Neuronal stem cell (in vitro differentiated cells): ENCODE measurements around the gene PCDHGA10.
A peak's percentile ranks its signal among the peaks of the same experiment; 100 is the strongest.

Experiments
- DNase-seq: peaks from one replicate; pipeline ENCODE4 v3.0.0-alpha.2; 2013; ENCODE audit warnings: low spot score
- H2AFZ ChIP-seq: one replicate; pipeline ENCODE4 v1.6.1; 2013; ENCODE audit warnings: mild to moderate bottlenecking, low read length, inconsistent platforms
- H2AK5ac ChIP-seq: 2 replicates; pipeline ENCODE4 v1.6.1; 2013; ENCODE audit warnings: low read depth, mild to moderate bottlenecking, inconsistent platforms, low read length, moderate library complexity, mixed read lengths
- H2BK120ac ChIP-seq: 2 replicates; pipeline ENCODE4 v1.6.1; 2013; ENCODE audit warnings: low read depth, mild to moderate bottlenecking, inconsistent platforms, low read length, moderate library complexity, mixed read lengths
- H2BK12ac ChIP-seq: one replicate; pipeline ENCODE4 v1.6.1; 2013; ENCODE audit warnings: low read length, inconsistent platforms
- H2BK15ac ChIP-seq: 2 replicates; pipeline ENCODE4 v1.6.1; 2013; ENCODE audit warnings: mild to moderate bottlenecking, low read length, inconsistent platforms, mixed read lengths
- H2BK5ac ChIP-seq: one replicate; pipeline ENCODE4 v1.6.1; 2013; ENCODE audit warnings: inconsistent platforms, mild to moderate bottlenecking, low read length, moderate library complexity
- H3K14ac ChIP-seq: one replicate; pipeline ENCODE4 v1.6.1; 2013; ENCODE audit warnings: low read length, inconsistent platforms
- H3K18ac ChIP-seq: 2 replicates; pipeline ENCODE4 v1.6.1; 2013; ENCODE audit warnings: low read length, inconsistent platforms
- H3K23ac ChIP-seq: 2 replicates; pipeline ENCODE4 v1.6.1; 2013; ENCODE audit warnings: low read depth, mild to moderate bottlenecking, mixed read lengths, low read length, inconsistent platforms; ENCODE audit not compliant: poor library complexity
- H3K27ac ChIP-seq: replicated peaks from 3 replicates; pipeline ENCODE4 v1.5.1; 2013; ENCODE audit warnings: low read length, inconsistent platforms
- H3K27me3 ChIP-seq, 3 experiments: 2 replicates each; pipeline ENCODE4 v1.6.1; 2013; ENCODE audit warnings: low read length in 3 of 3, mild to moderate bottlenecking in 2 of 3, inconsistent platforms in 1 of 3, low read depth in 1 of 3, mixed read lengths in 1 of 3, moderate library complexity in 1 of 3; ENCODE audit not compliant: control insufficient read depth in 3 of 3, insufficient read depth in 3 of 3
- H3K36me3 ChIP-seq, 2 donors: replicated peaks in 1 of 2; 2 replicates each; pipeline ENCODE4 v1.6.1; 2013; ENCODE audit warnings: low read length in 2 of 2; ENCODE audit not compliant: control insufficient read depth in 2 of 2, insufficient read depth in 2 of 2
- H3K4ac ChIP-seq: 2 replicates; pipeline ENCODE4 v1.6.1; 2013; ENCODE audit warnings: inconsistent platforms, mild to moderate bottlenecking, low read length, moderate library complexity
- H3K4me1 ChIP-seq, 2 donors: 1 replicate in 1 of 2; 2 replicates in 1 of 2; pipeline ENCODE4 v1.6.1; 2013; ENCODE audit warnings: low read length in 2 of 2, low read depth in 1 of 2; ENCODE audit not compliant: control insufficient read depth in 2 of 2, insufficient read depth in 1 of 2
- H3K4me2 ChIP-seq: one replicate; pipeline ENCODE4 v1.6.1; 2013; ENCODE audit warnings: mild to moderate bottlenecking, low read length, inconsistent platforms; ENCODE audit not compliant: insufficient read depth, poor library complexity, severe bottlenecking
- H3K4me3 ChIP-seq, 2 donors: 2 replicates each; pipeline ENCODE4 v1.5.1; 2013; ENCODE audit warnings: low read length in 2 of 2, mild to moderate bottlenecking in 2 of 2, inconsistent platforms in 1 of 2, moderate library complexity in 1 of 2
- H3K79me1 ChIP-seq: one replicate; pipeline ENCODE4 v1.6.1; 2013; ENCODE audit warnings: low read depth, mild to moderate bottlenecking, inconsistent platforms, low read length, moderate library complexity
- H3K9ac ChIP-seq: one replicate; pipeline ENCODE4 v1.6.1; 2013; ENCODE audit warnings: mild to moderate bottlenecking, low read depth, low read length, inconsistent platforms; ENCODE audit not compliant: poor library complexity
- H3K9me3 ChIP-seq, 2 donors: replicated peaks in 1 of 2; 2 replicates each; pipeline versions ENCODE3 to v1.6.1; 2013; ENCODE audit warnings: low read length in 2 of 2, mild to moderate bottlenecking in 2 of 2, inconsistent platforms in 1 of 2, low read depth in 1 of 2, mixed read lengths in 1 of 2, moderate library complexity in 1 of 2; ENCODE audit not compliant: control insufficient read depth in 2 of 2, insufficient read depth in 1 of 2
- H4K8ac ChIP-seq: one replicate; pipeline ENCODE4 v1.6.1; 2013; ENCODE audit warnings: low read depth, mild to moderate bottlenecking, inconsistent platforms, low read length, moderate library complexity
- H4K91ac ChIP-seq: one replicate; pipeline ENCODE4 v1.6.1; 2013; ENCODE audit warnings: low read length, low read depth, mild to moderate bottlenecking, inconsistent platforms; ENCODE audit not compliant: poor library complexity
- WGBS, 2 donors: extraction: QIAGEN DNeasy Blood & Tissue Kit; methylation state at CpG; one replicate each; pipeline ENCODE4 v1.1.7; 2013; ENCODE audit warnings: missing lambda C conversion rate in 2 of 2, mixed read lengths in 1 of 2; ENCODE audit not compliant: insufficient read length in 2 of 2, insufficient replicate concordance in 1 of 2; ENCODE audit errors: extremely low coverage in 2 of 2; 5-methylcytosine and 5-hydroxymethylcytosine counted together

Gene PCDHGA10

GRCh38 chr5:141421489-141421855 lies 8.7 kb downstream of the PCDHGA10 start:
- no peak overlapping the region for H2BK120ac ChIP-seq
- H3K4ac ChIP-seq, result no peak overlapping the region
- H3K79me1 ChIP-seq, result peaks cover 10% of the 10 kb centered on the region
- H3K9me3 ChIP-seq, result peaks cover 55 to 99% of the 10 kb centered on the region in 2 donors
- H2AK5ac ChIP-seq, result no peak overlapping the region
- no peak overlapping the region for H3K4me2 ChIP-seq
- H3K4me3 ChIP-seq, result no peak overlapping the region
- no peak overlapping the region for H3K23ac ChIP-seq
- H3K14ac ChIP-seq, result no peak overlapping the region
- no peaks in the 10 kb centered on the region for H3K27me3 ChIP-seq
- H3K18ac ChIP-seq, result no peak overlapping the region
- H2BK12ac ChIP-seq, result no peak overlapping the region
- H4K91ac ChIP-seq, result no peak overlapping the region
- no peak for DNase-seq
- H4K8ac ChIP-seq, result no peak overlapping the region
- H3K27ac ChIP-seq, result no peak overlapping the region
- H2AFZ ChIP-seq, result no peak overlapping the region
- no peaks in the 10 kb centered on the region for H3K4me1 ChIP-seq
- H3K9ac ChIP-seq, result no peak overlapping the region
- WGBS, 2 donors, result no CpG with 5 or more reads among the region's 13 CpGs
- H2BK5ac ChIP-seq, result no peak overlapping the region
- H2BK15ac ChIP-seq, result no peak overlapping the region
- H3K36me3 ChIP-seq, result peaks cover 41 to 76% of the 10 kb centered on the region in 2 donors

DNA sequence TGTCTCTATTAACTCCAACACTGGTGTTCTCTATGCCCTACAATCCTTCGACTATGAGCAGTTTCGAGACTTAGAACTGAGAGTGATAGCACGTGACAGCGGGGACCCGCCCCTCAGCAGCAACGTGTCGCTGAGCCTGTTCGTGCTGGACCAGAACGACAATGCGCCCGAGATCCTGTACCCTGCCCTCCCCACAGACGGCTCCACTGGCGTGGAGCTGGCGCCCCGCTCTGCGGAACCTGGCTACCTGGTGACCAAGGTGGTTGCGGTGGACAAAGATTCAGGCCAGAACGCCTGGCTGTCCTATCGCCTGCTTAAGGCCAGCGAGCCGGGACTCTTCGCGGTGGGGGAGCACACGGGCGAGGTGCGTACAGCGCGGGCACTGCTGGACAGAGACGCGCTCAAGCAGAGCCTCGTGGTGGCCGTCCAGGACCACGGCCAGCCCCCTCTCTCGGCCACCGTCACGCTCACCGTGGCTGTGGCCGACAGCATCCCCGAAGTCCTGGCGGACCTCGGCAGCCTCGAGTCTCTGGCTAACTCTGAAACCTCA lies 10.0 kb downstream of the PCDHGA10 start:
- no peak overlapping the region for H2AK5ac ChIP-seq
- peak overlapping the region; percentile 25 for H3K23ac ChIP-seq
- peak overlapping the region; percentile 16 for H2BK120ac ChIP-seq
- no peak overlapping the region for H2BK15ac ChIP-seq
- no peaks in the 10 kb centered on the region for H3K27me3 ChIP-seq
- no peak overlapping the region for H4K91ac ChIP-seq
- H3K18ac ChIP-seq, result no peak overlapping the region
- H3K79me1 ChIP-seq, result peaks cover 12% of the 10 kb centered on the region
- H2AFZ ChIP-seq, result no peak overlapping the region
- H3K27ac ChIP-seq, result no peak overlapping the region
- no peaks in the 10 kb centered on the region for H3K4me1 ChIP-seq
- WGBS, 2 donors, result no CpG with 5 or more reads among the region's 42 CpGs
- peaks cover 50 to 81% of the 10 kb centered on the region in 2 donors for H3K36me3 ChIP-seq
- DNase-seq, result no peak
- no peak overlapping the region for H4K8ac ChIP-seq
- no peak overlapping the region for H3K9ac ChIP-seq
- no peak overlapping the region for H3K4me2 ChIP-seq
- H3K14ac ChIP-seq, result no peak overlapping the region
- peaks cover 69 to 100% of the 10 kb centered on the region in 2 donors for H3K9me3 ChIP-seq
- no peak overlapping the region for H2BK12ac ChIP-seq
- no peak overlapping the region for H3K4me3 ChIP-seq
- no peak overlapping the region for H2BK5ac ChIP-seq
- H3K4ac ChIP-seq, result no peak overlapping the region

DNA sequence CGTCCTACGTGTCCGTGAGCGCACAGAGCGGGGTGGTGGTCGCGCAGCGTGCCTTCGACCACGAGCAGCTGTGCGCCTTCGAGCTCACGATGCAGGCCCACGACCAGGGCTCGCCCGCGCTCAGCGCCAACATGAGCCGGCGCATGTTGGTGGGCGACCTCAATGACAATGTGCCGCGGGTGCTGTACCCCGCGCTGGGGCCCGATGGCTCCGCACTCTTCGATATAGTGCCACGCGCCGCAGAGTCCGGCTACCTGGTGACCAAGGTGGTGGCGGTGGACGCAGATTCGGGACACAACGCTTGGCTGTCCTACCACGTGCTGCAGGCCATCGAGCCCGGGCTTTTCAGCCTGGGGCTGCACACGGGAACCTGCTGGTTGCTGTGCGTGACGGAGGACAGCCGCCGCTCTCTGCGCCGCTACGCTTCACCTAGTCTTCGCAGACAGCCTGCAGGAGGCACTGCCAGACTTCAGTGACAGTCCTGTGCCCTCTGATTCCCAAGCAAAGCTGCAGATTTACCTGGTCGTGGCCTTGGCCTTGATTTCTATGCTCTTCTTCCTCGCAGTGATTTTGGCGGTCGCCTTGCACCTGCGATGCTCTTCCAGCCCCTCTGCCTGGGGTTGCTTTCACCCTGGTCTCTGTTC lies 15.1 kb downstream of the PCDHGA10 start:
- H2BK12ac ChIP-seq, result no peak overlapping the region
- H4K8ac ChIP-seq, result no peak overlapping the region
- no peak overlapping the region for H2BK120ac ChIP-seq
- no peak overlapping the region for H2AFZ ChIP-seq
- WGBS, 2 donors, result no CpG with 5 or more reads among the region's 53 CpGs
- no peak overlapping the region for H3K14ac ChIP-seq
- H3K36me3 ChIP-seq, result peaks cover 34 to 73% of the 10 kb centered on the region in 2 donors
- no peak overlapping the region for H2BK15ac ChIP-seq
- no peak overlapping the region for H2BK5ac ChIP-seq
- H3K27me3 ChIP-seq, result no peaks in the 10 kb centered on the region
- peak overlapping the region; percentile 18 for H3K9ac ChIP-seq
- peak overlapping the region in 1 of 2 donors; percentile 31 for H3K4me3 ChIP-seq
- no peak for DNase-seq
- H3K23ac ChIP-seq, result peak overlapping the region; percentile 11
- H4K91ac ChIP-seq, result no peak overlapping the region
- H3K9me3 ChIP-seq, result peaks cover 55 to 96% of the 10 kb centered on the region in 2 donors
- H3K4ac ChIP-seq, result no peak overlapping the region
- no peak overlapping the region for H3K4me2 ChIP-seq
- H2AK5ac ChIP-seq, result no peak overlapping the region
- no peak overlapping the region for H3K18ac ChIP-seq
- no peaks in the 10 kb centered on the region for H3K4me1 ChIP-seq
- peaks cover 11% of the 10 kb centered on the region for H3K79me1 ChIP-seq
- H3K27ac ChIP-seq, result no peak overlapping the region

DNA sequence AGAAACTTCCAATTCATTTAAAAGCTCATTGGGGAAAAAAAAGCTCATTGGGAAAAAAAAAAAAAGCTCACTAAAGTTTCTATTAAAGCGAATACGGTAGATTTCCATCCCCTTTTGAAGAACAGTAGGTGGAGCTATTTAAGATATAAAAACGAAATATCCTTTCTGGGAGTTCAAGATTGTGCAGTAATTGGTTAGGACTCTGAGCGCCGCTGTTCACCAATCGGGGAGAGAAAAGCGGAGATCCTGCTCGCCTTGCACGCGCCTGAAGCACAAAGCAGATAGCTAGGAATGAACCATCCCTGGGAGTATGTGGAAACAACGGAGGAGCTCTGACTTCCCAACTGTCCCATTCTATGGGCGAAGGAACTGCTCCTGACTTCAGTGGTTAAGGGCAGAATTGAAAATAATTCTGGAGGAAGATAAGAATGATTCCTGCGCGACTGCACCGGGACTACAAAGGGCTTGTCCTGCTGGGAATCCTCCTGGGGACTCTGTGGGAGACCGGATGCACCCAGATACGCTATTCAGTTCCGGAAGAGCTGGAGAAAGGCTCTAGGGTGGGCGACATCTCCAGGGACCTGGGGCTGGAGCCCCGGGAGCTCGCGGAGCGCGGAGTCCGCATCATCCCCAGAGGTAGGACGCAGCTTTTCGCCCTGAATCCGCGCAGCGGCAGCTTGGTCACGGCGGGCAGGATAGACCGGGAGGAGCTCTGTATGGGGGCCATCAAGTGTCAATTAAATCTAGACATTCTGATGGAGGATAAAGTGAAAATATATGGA lies 17.7 kb downstream of the PCDHGA10 start, which contains the start of gene PCDHGA12:
Gene PCDHGA12, plus strand, starts transcription at position 176 of the 782 bp plus-strand sequence. Its CDS starts 253 bp downstream, at position 429.
- H2BK120ac ChIP-seq, result no peak within 1 kb of the TSS
- H3K4ac ChIP-seq, result no peak within 1 kb of the TSS
- peak within 1 kb of the TSS in 1 of 2 donors; percentile 11 for H3K4me3 ChIP-seq
- no peaks in the 10 kb centered on the region for H3K27me3 ChIP-seq
- peaks cover 12% of the 10 kb centered on the region for H3K79me1 ChIP-seq
- no CpG with 5 or more reads among the region's 33 CpGs for WGBS, 2 donors
- H3K36me3 ChIP-seq, result peaks cover 29 to 50% of the 10 kb centered on the region in 2 donors
- H3K4me1 ChIP-seq, result no peaks in the 10 kb centered on the region
- no peak for DNase-seq
- no peak within 1 kb of the TSS for H4K91ac ChIP-seq
- no peak within 1 kb of the TSS for H2AFZ ChIP-seq
- no peak within 1 kb of the TSS for H3K18ac ChIP-seq
- H3K14ac ChIP-seq, result no peak within 1 kb of the TSS
- no peak within 1 kb of the TSS for H3K9ac ChIP-seq
- H3K23ac ChIP-seq, result peak within 1 kb of the TSS; percentile 55
- no peak within 1 kb of the TSS for H3K4me2 ChIP-seq
- no peak within 1 kb of the TSS for H2AK5ac ChIP-seq
- no peak within 1 kb of the TSS for H3K27ac ChIP-seq
- H2BK15ac ChIP-seq, result no peak within 1 kb of the TSS
- no peak within 1 kb of the TSS for H4K8ac ChIP-seq
- H3K9me3 ChIP-seq, result peaks cover 53 to 74% of the 10 kb centered on the region in 2 donors
- H2BK12ac ChIP-seq, result no peak within 1 kb of the TSS
- H2BK5ac ChIP-seq, result no peak within 1 kb of the TSS
